Stimulated activated CD8-positive, alpha-beta memory T cell treated with anti-CD3 and anti-CD28 coated beads, Interleukin-12 subunit alpha, Interleukin-12 subunit beta, amount 100 ng/mL, for 24 hours (primary cell): ENCODE measurements around the gene MYO7B.

Source experiments
- DNase-seq: peaks from one replicate; pipeline ENCODE4 v3.0.0-alpha.2; 2020; ENCODE audit errors: extremely low read depth

MYO7B gene

DNA sequence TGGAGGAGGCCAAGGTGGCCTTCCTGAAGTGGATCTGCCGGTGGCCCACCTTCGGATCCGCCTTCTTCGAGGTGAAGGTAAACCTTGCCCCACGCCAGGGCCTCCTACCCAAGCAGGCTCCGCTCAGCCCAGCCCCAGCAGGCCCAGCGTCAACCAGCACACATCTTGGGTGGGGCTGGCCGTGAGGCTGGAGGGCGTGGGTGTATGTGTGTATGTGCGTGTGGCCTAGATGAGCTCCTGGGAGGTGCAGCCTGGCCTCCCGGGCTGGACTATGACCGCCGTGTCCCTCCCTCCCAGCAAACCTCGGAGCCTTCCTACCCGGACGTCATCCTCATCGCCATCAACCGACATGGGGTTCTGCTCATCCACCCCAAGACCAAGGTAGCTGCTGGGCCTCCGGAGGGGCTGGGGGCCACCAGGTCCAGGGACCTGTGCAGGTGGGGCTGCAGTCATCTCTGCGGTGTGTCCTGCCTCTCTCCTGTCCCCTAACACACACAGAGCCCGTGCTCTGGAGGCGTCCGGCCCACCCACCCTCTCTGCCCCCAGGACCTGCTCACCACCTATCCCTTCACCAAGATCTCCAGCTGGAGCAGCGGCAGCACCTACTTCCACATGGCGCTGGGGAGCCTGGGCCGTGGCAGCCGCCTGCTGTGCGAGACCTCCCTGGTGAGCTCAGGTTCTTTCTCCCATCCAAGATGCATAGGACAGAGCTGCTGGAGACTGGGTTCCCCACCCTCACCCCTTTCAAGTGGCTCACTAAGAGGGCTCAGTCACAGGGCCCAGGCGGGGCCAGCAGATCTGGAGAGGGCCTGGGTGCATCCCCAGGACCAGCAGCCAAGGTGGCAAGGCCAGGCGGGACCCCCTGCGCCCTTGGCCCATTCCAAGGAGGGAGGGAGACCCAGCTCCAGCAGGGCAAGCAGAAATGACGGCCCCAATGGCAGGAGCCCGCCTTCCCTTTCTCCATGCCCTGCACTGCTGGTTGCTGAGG lies 101.1 kb downstream of the MYO7B start:
- no peak for DNase-seq

DNA sequence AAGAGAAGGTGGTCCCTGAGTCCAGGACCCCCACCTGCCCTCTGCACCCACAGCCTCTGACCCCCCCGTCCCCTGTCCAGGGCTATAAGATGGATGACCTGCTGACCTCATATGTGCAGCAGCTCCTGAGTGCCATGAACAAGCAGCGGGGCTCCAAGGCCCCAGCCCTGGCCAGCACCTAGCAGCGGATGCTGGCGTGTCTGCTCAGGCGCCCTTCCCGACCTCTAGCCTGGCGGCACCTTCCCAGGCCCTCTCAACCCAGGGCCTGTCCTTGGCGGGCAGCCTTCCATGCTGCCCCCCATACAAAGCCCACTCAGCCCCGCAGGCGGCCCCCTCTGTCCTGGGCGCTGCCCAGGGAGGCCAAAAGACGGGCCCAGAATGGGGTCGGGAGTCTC lies 101.8 kb downstream of the MYO7B start:
- DNase-seq = no peak

DNA sequence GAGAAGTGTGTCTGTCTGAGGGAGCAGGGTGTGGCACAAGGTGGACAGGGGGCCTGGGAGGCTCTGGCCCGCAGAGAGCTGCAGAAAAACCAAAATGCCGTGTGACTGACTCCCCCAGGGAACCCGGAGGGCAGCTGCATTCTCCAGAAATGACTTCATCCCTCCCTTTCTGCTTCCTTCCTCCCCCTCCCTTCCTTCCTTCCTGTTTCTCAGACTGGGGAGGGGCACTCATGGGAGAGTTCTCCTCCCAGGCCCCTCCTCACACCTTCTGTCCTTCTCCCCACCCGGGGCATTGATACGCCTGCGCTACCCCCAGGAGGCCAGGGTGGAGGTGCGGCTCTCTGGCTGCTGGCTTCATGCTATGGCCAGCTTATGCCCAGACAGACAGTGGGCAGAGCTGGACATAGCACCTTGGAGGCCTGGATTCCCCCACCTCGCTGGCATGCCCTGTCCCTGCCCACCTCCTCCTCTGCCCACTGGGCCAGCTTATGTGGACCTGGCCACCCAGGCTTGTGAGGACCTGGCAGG lies 102.3 kb downstream of the MYO7B start:
- DNase-seq = no peak

GRCh38 chr2:127638361-127639110 lies 103.1 kb downstream of the MYO7B start:
- DNase-seq = no peak

DNA sequence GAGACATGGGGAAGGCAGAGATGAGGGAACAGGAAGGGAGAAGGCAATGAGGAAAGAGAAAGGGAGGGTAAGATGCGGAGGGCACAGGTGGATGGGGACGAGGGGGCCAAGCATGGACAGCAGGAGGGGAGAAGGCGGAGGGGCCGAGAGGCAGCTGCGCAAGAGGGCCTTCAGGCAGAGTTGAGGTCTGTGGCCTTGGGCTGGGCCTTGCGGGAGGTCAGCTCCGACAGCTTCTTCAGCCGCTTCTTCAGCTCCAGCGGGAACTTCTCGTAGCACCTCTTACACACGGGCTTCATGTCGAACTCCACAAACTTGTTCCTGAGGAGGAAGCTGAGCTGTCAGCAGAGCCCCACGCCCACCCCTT lies 103.6 kb downstream of the MYO7B start:
- DNase-seq = no peak

GRCh38 chr2:127640082-127641072 lies 104.9 kb downstream of the MYO7B start:
- no peak for DNase-seq

GRCh38 chr2:127641133-127641532 lies 105.7 kb downstream of the MYO7B start:
- no peak for DNase-seq

- no peak for DNase-seq
Measured at GRCh38 chr2:127641846-127642507, 106.5 kb downstream of the MYO7B start.

- no peak for DNase-seq
Measured at GRCh38 chr2:127642706-127643438, 107.4 kb downstream of the MYO7B start.

GRCh38 chr2:127643439-127644065 lies 108.1 kb downstream of the MYO7B start:
- no peak for DNase-seq

GRCh38 chr2:127644066-127645025 lies 108.9 kb downstream of the MYO7B start:
- no peak for DNase-seq

- DNase-seq = no peak
Measured at GRCh38 chr2:127645026-127645394, 109.5 kb downstream of the MYO7B start.

GRCh38 chr2:127645395-127646291 lies 110.2 kb downstream of the MYO7B start, which contains the start of gene GPR17:
Gene GPR17 (plus strand): TSS chr2:127646153. CDS start chr2:127650736, 4,583 bp downstream.
- no peak for DNase-seq

GRCh38 chr2:127646487-127647241 lies 111.2 kb downstream of the MYO7B start:
- no peak for DNase-seq

DNA sequence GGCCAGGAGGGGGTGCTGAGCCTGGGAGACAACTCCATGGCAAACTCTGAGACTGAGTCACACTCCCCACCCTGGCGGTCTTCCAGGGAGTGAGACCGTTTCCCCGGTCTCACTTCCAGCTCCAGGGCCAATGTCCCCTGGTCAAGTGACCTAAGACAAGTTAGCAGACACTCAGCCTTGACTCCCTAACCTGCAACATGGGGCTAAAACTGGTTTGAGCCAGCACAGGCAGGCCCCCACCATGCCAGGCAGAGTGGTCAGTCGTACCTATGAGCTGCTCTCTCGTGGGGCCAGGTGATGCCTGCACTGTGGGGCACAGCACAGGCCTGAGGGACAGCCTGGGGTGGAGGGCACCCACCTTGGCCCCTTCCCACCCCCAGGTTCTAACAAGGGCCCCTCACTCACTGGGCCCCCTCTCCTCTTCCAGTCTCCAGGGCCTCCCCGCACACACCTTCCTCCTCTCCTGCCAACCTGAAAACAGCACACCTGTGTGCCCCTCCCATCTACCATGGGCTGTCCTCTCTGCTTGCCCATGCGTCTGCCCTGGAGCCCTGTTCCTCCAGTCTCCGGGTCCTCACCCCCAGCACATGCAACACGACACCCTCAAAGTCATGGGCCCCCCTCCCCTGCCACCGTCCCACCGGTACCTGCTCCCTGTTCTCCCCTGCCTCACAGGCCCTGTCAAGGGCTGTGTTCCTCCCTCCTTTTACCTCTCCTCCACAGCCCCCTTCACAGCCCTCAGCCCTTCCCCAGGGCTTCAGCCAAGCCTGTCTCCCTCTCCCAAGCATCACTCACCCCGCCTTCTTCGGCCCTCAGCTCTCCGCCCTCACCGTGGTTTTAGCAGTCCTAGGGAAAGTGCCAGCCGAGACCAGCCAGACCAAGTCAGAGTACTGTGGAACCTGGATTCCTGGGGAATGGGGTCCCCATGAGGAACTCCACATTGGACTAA lies 112.0 kb downstream of the MYO7B start:
- DNase-seq = no peak
